MCF 10A (cell line): ENCODE measurements around the gene BCORL1. TPM values are rescaled to one million over a fixed set of nuclear protein-coding genes. Genes with fewer than 3 reads are reported as not detected.

ENCODE experiments used
- BruUV-seq: library from RNA; stranded (reverse); fragments of 400-500 nt; replicated peaks from 2 replicates; lab custom pipeline; 2021; lab: Mats Ljungman, UMichigan
- CTCF ChIA-PET: fragments of 300-600 bp; sonication (Branson Sonifier 250); formaldehyde crosslinking; extraction: SDS; loops from one replicate; lab custom pipeline; 2021; ENCODE audit warnings: antibody characterized with exemption, inconsistent platforms; lab: Yijun Ruan, JAX
- POLR2A ChIA-PET: fragments of 300-600, 350-650 bp; sonication (Branson Sonifier 250); formaldehyde crosslinking; extraction: SDS; loops from one replicate; lab custom pipeline; 2020; ENCODE audit warnings: antibody characterized with exemption, inconsistent platforms; lab: Yijun Ruan, JAX
- DNase-seq: peaks from one replicate; pipeline ENCODE4 v3.0.0-alpha.2; 2018; ENCODE audit not compliant: unreplicated experiment
- H3K27ac Mint-ChIP-seq: one replicate; pipeline ENCODE4 v1.8.0; 2022; ENCODE audit warnings: mild to moderate bottlenecking, low read depth, mixed read lengths; ENCODE audit not compliant: unreplicated experiment
- H3K27me3 Mint-ChIP-seq: one replicate; pipeline ENCODE4 v1.8.0; 2022; ENCODE audit warnings: mixed read lengths; ENCODE audit not compliant: insufficient read depth, unreplicated experiment
- H3K36me3 Mint-ChIP-seq: one replicate; pipeline ENCODE4 v1.8.0; 2022; ENCODE audit warnings: mild to moderate bottlenecking, moderate library complexity, mixed read lengths; ENCODE audit not compliant: insufficient read depth, unreplicated experiment
- H3K4me1 Mint-ChIP-seq: one replicate; pipeline ENCODE4 v1.8.0; 2022; ENCODE audit warnings: mixed read lengths; ENCODE audit not compliant: insufficient read depth, unreplicated experiment
- H3K4me3 Mint-ChIP-seq: one replicate; pipeline ENCODE4 v1.8.0; 2022; ENCODE audit warnings: mild to moderate bottlenecking, moderate library complexity, mixed read lengths; ENCODE audit not compliant: unreplicated experiment
- H3K9me3 Mint-ChIP-seq: one replicate; pipeline ENCODE4 v1.8.0; 2022; ENCODE audit warnings: mixed read lengths; ENCODE audit not compliant: unreplicated experiment
- intact Hi-C: fragments of 100-400 bp; cut with micrococcal nuclease; formaldehyde crosslinking; loops from 2 replicates; pipeline ENCODE4 v1.14.1; 2022
- total RNA-seq: library from RNA; stranded (reverse); gene quantifications from 2 replicates; pipeline ENCODE4 v1.2.3, GENCODE V29; 2022
- TF ChIP-seq, protein P1 (sequence below): fragments of 200-600 bp; IDR thresholded peaks from one replicate; pipeline ENCODE4 v1.8.0; 2022; ENCODE audit warnings: antibody characterized with exemption, mild to moderate bottlenecking; ENCODE audit not compliant: unreplicated experiment

Gene BCORL1
- total RNA-seq, 1 experiment from 2014 or later: 2.9 TPM

DNA sequence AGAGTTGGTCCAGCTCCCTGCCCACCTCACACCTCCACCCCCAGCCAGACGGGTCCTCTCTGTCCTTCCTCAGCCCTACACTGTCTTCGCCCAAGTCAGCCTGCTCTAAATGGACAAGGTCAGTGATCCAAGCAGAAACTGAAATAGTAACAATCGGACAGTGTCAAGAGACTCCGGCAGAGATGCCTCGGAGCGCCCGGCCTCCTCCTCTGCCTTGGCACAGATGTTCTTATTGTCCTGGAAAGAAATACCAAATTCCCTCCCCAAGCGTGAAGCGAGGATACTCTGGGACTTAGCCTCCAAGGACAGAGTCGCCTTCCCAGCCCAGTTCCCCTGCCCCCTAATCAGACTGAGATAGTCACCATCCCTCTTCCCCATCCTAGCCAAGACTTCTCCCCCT lies 48.0 kb upstream of the BCORL1 start:
- H3K27ac Mint-ChIP-seq: no peak overlapping the region
- no peaks in the 10 kb centered on the region for H3K36me3 Mint-ChIP-seq
- BruUV-seq: no TSS peak
- intact Hi-C loops: no loop called here
- H3K4me1 Mint-ChIP-seq: no peaks in the 10 kb centered on the region
- DNase-seq: no peak
- no peaks in the 10 kb centered on the region for H3K9me3 Mint-ChIP-seq
- no peak overlapping the region for H3K4me3 Mint-ChIP-seq
- H3K27me3 Mint-ChIP-seq: peaks cover 51% of the 10 kb centered on the region
- CTCF ChIA-PET: interaction anchor here (0.8 to 1.6 kb wide), 2 partner anchors 9 to 27 kb away, joined by 3 to 4 read pairs; no protein-coding TSS in a partner anchor
- TF ChIP-seq, protein P1, sequence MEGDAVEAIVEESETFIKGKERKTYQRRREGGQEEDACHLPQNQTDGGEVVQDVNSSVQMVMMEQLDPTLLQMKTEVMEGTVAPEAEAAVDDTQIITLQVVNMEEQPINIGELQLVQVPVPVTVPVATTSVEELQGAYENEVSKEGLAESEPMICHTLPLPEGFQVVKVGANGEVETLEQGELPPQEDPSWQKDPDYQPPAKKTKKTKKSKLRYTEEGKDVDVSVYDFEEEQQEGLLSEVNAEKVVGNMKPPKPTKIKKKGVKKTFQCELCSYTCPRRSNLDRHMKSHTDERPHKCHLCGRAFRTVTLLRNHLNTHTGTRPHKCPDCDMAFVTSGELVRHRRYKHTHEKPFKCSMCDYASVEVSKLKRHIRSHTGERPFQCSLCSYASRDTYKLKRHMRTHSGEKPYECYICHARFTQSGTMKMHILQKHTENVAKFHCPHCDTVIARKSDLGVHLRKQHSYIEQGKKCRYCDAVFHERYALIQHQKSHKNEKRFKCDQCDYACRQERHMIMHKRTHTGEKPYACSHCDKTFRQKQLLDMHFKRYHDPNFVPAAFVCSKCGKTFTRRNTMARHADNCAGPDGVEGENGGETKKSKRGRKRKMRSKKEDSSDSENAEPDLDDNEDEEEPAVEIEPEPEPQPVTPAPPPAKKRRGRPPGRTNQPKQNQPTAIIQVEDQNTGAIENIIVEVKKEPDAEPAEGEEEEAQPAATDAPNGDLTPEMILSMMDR: no peak
- POLR2A ChIA-PET: interaction anchor here (0.6 kb wide), 1 partner anchor 12 kb away, joined by 3 read pairs; no protein-coding TSS in a partner anchor

DNA sequence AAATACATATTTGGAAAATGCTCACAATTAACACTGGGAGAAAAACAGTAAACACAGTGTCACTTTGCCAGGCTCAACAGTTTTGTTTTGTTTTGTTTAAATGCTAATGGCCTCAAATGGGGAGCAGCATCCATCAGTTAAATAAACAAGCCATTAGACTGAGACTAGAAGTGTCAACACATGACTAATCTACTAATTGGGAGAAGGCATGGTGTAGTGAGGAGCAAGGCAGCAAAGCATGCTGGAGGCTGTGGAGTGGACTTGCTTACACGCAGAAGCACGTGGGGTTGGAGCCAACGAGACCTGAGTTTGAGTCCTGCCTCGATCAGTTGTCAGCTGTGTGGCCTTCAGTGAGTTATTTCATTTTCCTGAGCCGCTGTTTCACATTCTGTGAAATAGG lies 47.5 kb upstream of the BCORL1 start:
- Mint-ChIP-seq H3K4me3 (no peak overlapping the region), H3K36me3 (no peaks in the 10 kb centered on the region), H3K4me1 (no peaks in the 10 kb centered on the region), H3K27me3 (peaks cover 55% of the 10 kb centered on the region), H3K27ac (no peak overlapping the region), H3K9me3 (no peaks in the 10 kb centered on the region)
- intact Hi-C loops: no loop called here
- POLR2A ChIA-PET: no interaction called here
- CTCF ChIA-PET: no interaction called here
- TF ChIP-seq, protein P1: no peak
- BruUV-seq: no TSS peak
- no peak for DNase-seq

DNA sequence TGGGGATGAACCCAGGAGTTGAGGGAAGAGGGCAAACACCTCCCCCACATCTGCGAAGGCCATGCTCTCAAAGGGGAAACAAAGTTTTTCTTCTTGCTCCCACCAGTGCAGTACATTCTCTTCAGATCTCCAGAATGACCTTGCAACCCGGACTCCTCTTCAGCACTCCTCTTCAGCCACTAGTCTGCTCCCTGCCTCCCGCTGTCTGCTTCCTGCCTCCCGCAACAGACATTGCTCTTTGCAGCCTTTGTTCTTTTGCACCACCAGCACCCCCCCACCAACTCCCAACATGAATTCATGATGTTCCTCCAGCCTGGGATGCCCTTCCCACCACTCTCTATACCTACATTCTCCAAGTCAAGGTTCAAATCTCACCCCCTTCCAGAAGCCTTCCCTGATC lies 44.4 kb upstream of the BCORL1 start:
- DNase-seq: no peak
- intact Hi-C loops: no loop called here
- H3K4me1 Mint-ChIP-seq: no peaks in the 10 kb centered on the region
- H3K9me3 Mint-ChIP-seq: no peaks in the 10 kb centered on the region
- no peaks in the 10 kb centered on the region for H3K36me3 Mint-ChIP-seq
- TF ChIP-seq, protein P1: no peak
- H3K4me3 Mint-ChIP-seq: no peak overlapping the region
- H3K27ac Mint-ChIP-seq: no peak overlapping the region
- BruUV-seq: no TSS peak
- CTCF ChIA-PET: no interaction called here
- POLR2A ChIA-PET: no interaction called here
- peaks cover 59% of the 10 kb centered on the region for H3K27me3 Mint-ChIP-seq

DNA sequence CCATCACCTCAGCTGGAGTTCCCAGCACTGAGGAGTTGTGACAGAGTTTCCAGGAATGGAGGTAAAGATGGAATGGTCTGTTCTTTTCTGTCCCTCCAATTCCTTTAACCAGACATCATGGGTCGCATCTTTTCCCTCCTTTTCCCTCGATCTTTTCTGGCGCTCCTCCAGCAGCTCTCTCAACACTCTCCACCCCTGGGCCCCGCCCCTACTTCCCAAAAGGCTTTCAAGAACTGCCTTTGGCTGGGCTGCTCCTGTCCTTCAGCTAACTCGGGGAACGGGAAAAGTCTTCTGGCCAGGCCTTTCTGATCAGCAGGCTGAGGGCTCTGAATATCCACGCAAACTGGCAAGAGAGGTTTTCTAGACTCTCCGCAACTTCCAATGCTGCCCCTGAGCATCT lies 42.4 kb upstream of the BCORL1 start:
- DNase-seq: no peak
- intact Hi-C loops: no loop called here
- H3K36me3 Mint-ChIP-seq: no peaks in the 10 kb centered on the region
- H3K27me3 Mint-ChIP-seq: peaks cover 40% of the 10 kb centered on the region
- H3K9me3 Mint-ChIP-seq: no peaks in the 10 kb centered on the region
- no peak overlapping the region for H3K4me3 Mint-ChIP-seq
- no TSS peak for BruUV-seq
- no peak overlapping the region for H3K27ac Mint-ChIP-seq
- TF ChIP-seq, protein P1: no peak
- H3K4me1 Mint-ChIP-seq: no peaks in the 10 kb centered on the region
- CTCF ChIA-PET: interaction anchor here (0.6 kb wide), 1 partner anchor 11 kb away, joined by 3 read pairs; no protein-coding TSS in a partner anchor
- POLR2A ChIA-PET: interaction anchor here (0.7 kb wide), 1 partner anchor 18 kb away, joined by 3 read pairs; no protein-coding TSS in a partner anchor
